GM18505 (cell line): Measurements from ENCODE around the gene SLC4A1AP.

Experiments
- ATAC-seq: cut with Tn5 transposase; IDR thresholded peaks from one replicate; pipeline ENCODE4 v1.9.1; 2021; ENCODE audit not compliant: unreplicated experiment
- POLR2A ChIP-seq: IDR thresholded peaks from 4 replicates; pipeline ENCODE4 v1.6.1; 2011; ENCODE audit warnings: borderline replicate concordance; ENCODE audit not compliant: insufficient read depth, insufficient read length; ENCODE audit errors: extremely low read depth

Gene SLC4A1AP

DNA sequence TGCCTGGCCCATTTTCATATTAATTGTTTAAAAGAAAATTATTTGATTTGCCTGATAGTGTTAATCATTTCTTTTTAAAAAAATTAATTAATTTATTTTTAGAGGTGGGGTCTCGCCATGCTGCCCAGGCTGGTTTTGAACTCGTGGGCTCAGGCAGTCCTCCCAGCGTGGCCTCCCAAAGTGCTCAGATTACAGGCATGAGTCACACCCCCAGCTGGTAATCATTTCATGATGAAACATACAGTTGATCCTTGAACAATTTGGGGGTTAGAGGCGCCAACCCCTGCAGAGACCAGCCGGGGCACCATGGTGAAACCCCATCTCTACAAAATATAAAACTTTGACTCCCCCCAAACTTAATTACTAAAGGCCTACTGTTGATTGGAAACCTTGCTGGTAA is 26.9 kb upstream of the SLC4A1AP start:
- no peak for ATAC-seq
- TF ChIP-seq POLR2A, result no peak

DNA sequence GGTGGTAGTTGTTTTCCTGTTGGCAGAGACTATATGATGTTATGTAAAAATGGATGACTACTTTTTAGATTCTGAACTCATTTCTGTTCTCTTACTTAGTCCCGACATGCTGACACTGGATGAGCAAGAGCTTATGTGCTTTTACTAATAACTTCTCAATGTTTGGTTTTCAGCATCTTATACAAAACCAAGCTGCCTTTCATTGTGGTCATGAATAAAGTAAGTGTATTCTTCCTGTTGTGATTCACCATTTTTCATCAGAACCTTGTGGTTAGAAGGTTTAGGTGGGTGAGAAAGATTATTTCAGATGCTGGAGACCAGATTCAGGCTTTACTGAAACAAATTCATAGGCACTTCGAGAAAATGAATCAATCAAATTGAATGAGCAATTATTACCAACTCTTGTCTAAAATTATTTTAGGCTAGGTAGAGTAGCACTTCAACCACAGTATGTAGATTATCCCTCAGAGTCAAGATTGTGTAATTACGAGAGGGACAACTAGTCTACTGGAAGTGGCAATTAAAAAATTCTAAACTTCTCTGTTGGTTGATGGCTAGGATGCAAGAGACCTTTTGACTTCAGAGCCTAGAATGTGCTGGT is 25.6 kb upstream of the SLC4A1AP start:
- ATAC-seq, result no peak
- no peak for TF ChIP-seq POLR2A

GRCh38 chr2:27638709-27639108 is 25.0 kb upstream of the SLC4A1AP start:
- no peak for TF ChIP-seq POLR2A
- no peak for ATAC-seq

GRCh38 chr2:27640722-27641245 is 22.9 kb upstream of the SLC4A1AP start:
- ATAC-seq, result no peak
- TF ChIP-seq POLR2A, result no peak

DNA sequence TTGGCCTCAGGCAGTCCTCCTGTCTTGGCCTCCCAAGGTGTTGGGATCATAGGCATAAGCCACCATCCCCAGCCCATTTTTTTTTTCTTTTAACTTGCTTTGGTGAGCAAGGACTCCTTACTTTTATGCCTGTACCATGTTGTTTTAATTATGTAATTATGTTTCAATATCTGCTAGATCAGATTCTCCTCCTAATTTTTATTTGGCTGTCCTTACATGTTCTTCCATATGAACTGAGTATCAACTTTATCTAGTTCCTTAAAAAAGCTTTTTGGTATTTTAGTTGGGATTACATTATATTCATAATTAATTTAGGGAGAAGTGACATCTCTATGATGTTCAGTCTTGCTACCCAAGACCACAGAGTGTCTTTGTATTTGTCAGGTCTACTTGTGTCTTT is 18.5 kb upstream of the SLC4A1AP start:
- ATAC-seq, result no peak
- TF ChIP-seq POLR2A, result no peak

- no peak for ATAC-seq
- TF ChIP-seq POLR2A, result no peak
These were observed 16.4 kb upstream of the SLC4A1AP start for GRCh38 chr2:27647289-27647688.

GRCh38 chr2:27647737-27648136 is 16.0 kb upstream of the SLC4A1AP start:
- no peak for ATAC-seq
- TF ChIP-seq POLR2A, result no peak

DNA sequence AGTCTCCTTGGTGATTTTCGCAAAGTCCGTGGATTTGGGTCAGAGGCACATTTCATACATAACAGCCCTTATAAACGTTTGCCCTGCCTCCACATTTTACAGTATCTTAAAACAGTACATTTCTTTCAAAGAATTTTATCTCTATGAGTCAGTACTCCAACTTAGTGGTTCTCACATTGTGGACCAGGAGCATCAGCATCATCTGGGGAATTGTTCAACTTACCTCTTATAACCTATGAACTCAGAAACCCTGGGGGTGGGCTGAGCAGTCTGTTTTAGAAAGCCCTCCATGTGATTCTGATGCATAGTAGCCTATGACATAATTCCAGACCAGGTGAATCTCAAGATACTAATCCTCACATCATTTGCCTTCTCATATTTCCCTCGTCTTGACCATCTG is 12.6 kb upstream of the SLC4A1AP start:
- ATAC-seq, result no peak
- TF ChIP-seq POLR2A, result no peak

DNA sequence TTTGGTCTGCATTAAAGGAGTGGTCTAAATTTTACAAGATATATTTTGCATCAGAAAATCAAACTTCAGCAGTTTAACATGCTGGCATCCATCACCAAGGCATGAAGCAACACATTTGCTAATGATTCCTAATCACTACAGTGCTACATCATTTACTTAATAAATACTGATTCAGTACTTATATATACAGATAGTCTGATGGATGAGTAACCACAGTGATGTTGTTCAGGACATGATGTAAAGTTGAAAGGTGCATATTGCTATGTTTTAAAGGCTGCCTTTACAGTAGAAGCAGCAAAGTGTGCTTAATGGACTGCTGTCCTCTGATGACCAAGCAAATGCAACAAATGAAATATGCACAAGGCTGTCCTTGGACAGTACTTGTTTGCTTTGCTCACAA is 11.3 kb upstream of the SLC4A1AP start:
- no peak for TF ChIP-seq POLR2A
- no peak for ATAC-seq

DNA sequence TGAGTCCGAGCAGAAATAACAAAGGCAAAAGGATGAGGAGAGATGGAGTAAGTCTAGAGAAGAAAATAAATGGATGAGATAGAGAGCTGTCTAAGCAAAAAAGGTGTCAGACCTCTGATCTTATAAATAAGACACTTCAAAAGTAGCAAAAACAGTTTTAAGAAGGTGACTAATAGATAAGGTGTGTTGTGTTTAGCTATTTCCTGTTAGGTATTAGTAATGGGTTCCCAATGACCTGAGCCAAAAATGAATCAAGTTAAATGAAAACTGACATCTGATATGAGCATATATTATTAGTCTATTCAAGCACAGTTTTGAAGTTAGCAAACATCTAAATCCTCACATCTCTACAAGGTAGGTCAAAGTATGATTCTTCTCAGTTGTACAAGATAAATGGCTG is 10.9 kb upstream of the SLC4A1AP start:
- ATAC-seq, result no peak
- no peak for TF ChIP-seq POLR2A

- no peak for ATAC-seq
- TF ChIP-seq POLR2A, result no peak
These were observed 10.3 kb upstream of the SLC4A1AP start for GRCh38 chr2:27653397-27653796.

GRCh38 chr2:27655155-27655951 is 8.3 kb upstream of the SLC4A1AP start:
- no peak for ATAC-seq
- TF ChIP-seq POLR2A, result no peak

GRCh38 chr2:27661371-27661770 is 2.3 kb upstream of the SLC4A1AP start:
- no peak for ATAC-seq
- no peak for TF ChIP-seq POLR2A

DNA sequence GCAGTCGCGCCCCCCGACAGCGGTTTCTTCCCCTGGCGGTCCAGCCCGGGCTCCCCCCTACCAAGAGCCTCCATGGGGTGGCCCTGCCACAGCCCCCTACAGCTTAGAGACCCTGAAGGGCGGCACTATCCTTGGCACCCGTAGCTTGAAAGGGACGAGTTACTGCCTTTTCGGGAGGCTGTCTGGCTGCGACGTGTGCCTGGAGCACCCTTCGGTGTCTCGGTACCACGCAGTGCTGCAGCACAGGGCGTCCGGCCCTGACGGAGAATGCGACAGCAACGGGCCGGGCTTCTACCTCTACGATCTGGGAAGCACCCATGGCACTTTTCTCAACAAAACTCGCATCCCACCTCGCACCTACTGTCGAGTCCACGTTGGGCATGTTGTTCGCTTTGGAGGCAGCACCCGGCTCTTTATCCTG is 475 bp downstream of the SLC4A1AP start:
- ATAC-seq, result no peak
- no peak for TF ChIP-seq POLR2A

DNA sequence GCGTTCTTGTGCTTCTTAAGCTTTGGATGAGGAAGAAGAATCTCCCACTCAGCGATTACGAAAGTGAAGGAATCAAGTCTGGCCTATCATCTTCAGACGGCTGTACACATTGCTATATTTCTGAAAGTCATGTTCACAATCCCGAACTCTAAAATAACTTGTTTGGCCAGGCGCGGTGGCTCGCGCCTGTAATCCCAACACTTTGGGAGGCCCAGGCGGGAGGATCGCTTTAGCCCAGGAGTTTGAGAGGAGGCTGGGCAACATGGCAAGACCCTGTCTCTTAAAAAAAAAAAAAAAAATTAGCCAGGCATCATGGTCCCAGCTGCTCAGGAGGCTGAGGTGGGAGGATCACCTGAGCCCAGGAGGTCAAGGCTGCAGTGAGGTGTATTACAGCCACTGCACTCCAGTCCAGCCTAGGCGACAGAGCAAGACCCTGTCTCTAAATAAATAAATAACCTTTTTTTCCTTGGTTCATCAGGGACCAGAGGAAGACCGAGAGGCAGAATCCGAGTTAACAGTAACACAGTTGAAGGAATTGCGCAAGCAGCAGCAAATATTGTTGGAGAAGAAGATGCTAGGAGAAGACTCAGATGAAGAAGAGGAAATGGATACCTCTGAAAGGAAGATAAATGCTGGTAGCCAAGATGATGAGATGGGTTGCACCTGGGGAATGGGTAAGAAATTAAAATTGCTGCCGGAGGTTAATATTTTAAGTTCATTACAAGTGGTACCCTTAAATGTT is 1.1 kb downstream of the SLC4A1AP start:
- TF ChIP-seq POLR2A, result no peak
- no peak for ATAC-seq

GRCh38 chr2:27667446-27667845 is 3.8 kb downstream of the SLC4A1AP start:
- TF ChIP-seq POLR2A, result no peak
- no peak for ATAC-seq
